Keratinocyte (primary cell): ENCODE data around the gene PRRT3. TPM values are rescaled to one million over a fixed set of nuclear protein-coding genes. Genes with fewer than 3 reads are reported as not detected.

ENCODE experiments used
- DNase-seq: peaks from one replicate; pipeline ENCODE4 v3.0.0-alpha.2; 2011; ENCODE audit warnings: low read depth, missing footprints, low spot score
- FAIRE-seq: peaks from 2 replicates; lab custom pipeline; 2011; peaks lifted over from hg19 to GRCh38; lab: Jason Lieb, UNC
- H2AFZ ChIP-seq: 2 replicates; pipeline ENCODE4 v1.6.0; 2012; ENCODE audit warnings: low read length, control low read depth, inconsistent platforms; ENCODE audit not compliant: control insufficient read depth
- H3K27ac ChIP-seq: 2 replicates; pipeline ENCODE4 v1.5.1; 2011; ENCODE audit warnings: low read length; ENCODE audit not compliant: control insufficient read depth, insufficient read depth
- H3K27me3 ChIP-seq: 3 replicates; pipeline ENCODE4 v1.6.0; 2011; ENCODE audit warnings: low read length; ENCODE audit not compliant: control insufficient read depth, insufficient read depth; ENCODE audit errors: extremely low read depth
- H3K36me3 ChIP-seq, 2 experiments: 2 replicates in 1 of 2; 3 replicates in 1 of 2; pipeline ENCODE4 v1.5.1; 2011; ENCODE audit warnings: low read length in 2 of 2, mild to moderate bottlenecking in 1 of 2; ENCODE audit not compliant: control insufficient read depth in 2 of 2, insufficient read depth in 2 of 2; ENCODE audit errors: extremely low read depth in 1 of 2
- H3K4me1 ChIP-seq: 3 replicates; pipeline ENCODE4 v1.5.1; 2011; ENCODE audit warnings: low read length; ENCODE audit not compliant: control insufficient read depth, insufficient read depth; ENCODE audit errors: extremely low read depth
- H3K4me2 ChIP-seq: 3 replicates; pipeline ENCODE4 v1.6.0; 2011; ENCODE audit warnings: low read depth, low read length; ENCODE audit not compliant: control insufficient read depth, insufficient read depth; ENCODE audit errors: extremely low read depth
- H3K4me3 ChIP-seq, 3 experiments: fragments of 200-600 bp in 1 of 3; sonication (generic) in 1 of 3; 2 replicates in 2 of 3; 3 replicates in 1 of 3; pipeline ENCODE4 v1.5.1; 2011 to 2016; ENCODE audit warnings: low read length in 3 of 3, mild to moderate bottlenecking in 3 of 3, control low read depth in 2 of 3, inconsistent platforms in 1 of 3, low read depth in 1 of 3, mixed read lengths in 1 of 3, mixed run types in 1 of 3, moderate library complexity in 1 of 3; ENCODE audit not compliant: control insufficient read depth in 2 of 3, insufficient read depth in 2 of 3; ENCODE audit errors: extremely low read depth in 1 of 3
- H3K79me2 ChIP-seq: 2 replicates; pipeline ENCODE4 v1.6.0; 2012; ENCODE audit warnings: low read length; ENCODE audit not compliant: control insufficient read depth, insufficient read depth
- H3K9ac ChIP-seq: 3 replicates; pipeline ENCODE4 v1.6.0; 2011; ENCODE audit warnings: low read length; ENCODE audit not compliant: control insufficient read depth, insufficient read depth; ENCODE audit errors: extremely low read depth
- H3K9me1 ChIP-seq: 3 replicates; pipeline ENCODE4 v1.6.0; 2011; ENCODE audit warnings: low read length; ENCODE audit not compliant: control insufficient read depth, insufficient read depth; ENCODE audit errors: extremely low read depth
- H3K9me3 ChIP-seq: 2 replicates; pipeline ENCODE4 v1.5.1; 2012; ENCODE audit warnings: low read depth, low read length; ENCODE audit not compliant: control insufficient read depth
- H4K20me1 ChIP-seq: 3 replicates; pipeline ENCODE4 v1.6.0; 2011; ENCODE audit warnings: low read length; ENCODE audit not compliant: control insufficient read depth, insufficient read depth; ENCODE audit errors: extremely low read depth
- CTCF ChIP-seq, 3 experiments: IDR thresholded peaks in 1 of 3; conservative IDR thresholded peaks in 1 of 3; optimal IDR thresholded peaks in 1 of 3; 2 replicates in 2 of 3; 3 replicates in 1 of 3; pipeline versions ENCODE3 to v1.5.1; 2011; ENCODE audit warnings: low read length in 3 of 3, mild to moderate bottlenecking in 3 of 3, moderate library complexity in 2 of 3, control low read depth in 1 of 3, inconsistent platforms in 1 of 3; ENCODE audit not compliant: insufficient read depth in 2 of 3; ENCODE audit errors: extremely low read depth in 1 of 3
- EZH2 ChIP-seq: IDR thresholded peaks from one replicate; pipeline ENCODE4 v1.6.1; 2012; ENCODE audit warnings: inconsistent platforms, mild to moderate bottlenecking, low read length, moderate library complexity
- dilution Hi-C: fragments of 300-500 bp; cut with MboI; formaldehyde crosslinking; loops from one replicate; pipeline ENCODE4 v1.7.0; 2020; ENCODE audit warnings: low sequenced_read_pairs; ENCODE audit not compliant: extremely low pct_ligation_motif_present
- polyA plus RNA-seq, 5 experiments: library from polyadenylated mRNA; depleted of rRNA in 3 of 5; stranded (reverse) in 3 of 5; stranded (forward) in 1 of 5; unstranded in 1 of 5; fragments of >200 nt; gene quantifications; 1 replicate in 1 of 5; 2 replicates in 3 of 5; 3 replicates in 1 of 5; pipeline versions ENCODE4 v1.2.1 to v1.2.3, GENCODE V29; 2011 to 2012; ENCODE audit warnings: missing spikeins in 2 of 5, low read depth in 1 of 5, low replicate concordance in 1 of 5

The PRRT3 gene
- polyA plus RNA-seq, 1 donor (not counting 4 experiments of a cell fraction or from before 2014, with no cell fraction given), result 0.22 TPM

GRCh38 chr3:9965200-9965875 lies 13.1 kb upstream of the PRRT3 start:
- Histone ChIP-seq H3K79me2 (no peaks in the 10 kb centered on the region), H3K36me3 (peaks cover 6% of the 10 kb centered on the region in 2 experiments), H3K4me2 (no peak overlapping the region), H2AFZ (no peak overlapping the region), H3K9me3 (no peaks in the 10 kb centered on the region), H3K9ac (no peak overlapping the region), H3K27ac (no peak overlapping the region), H3K9me1 (no peaks in the 10 kb centered on the region), H3K4me3 (no peak overlapping the region), H4K20me1 (no peaks in the 10 kb centered on the region), H3K4me1 (peaks cover 6% of the 10 kb centered on the region), H3K27me3 (no peaks in the 10 kb centered on the region)
- FAIRE-seq (no peak), DNase-seq (no peak)
- dilution Hi-C loops, result no loop called here
- no peak for TF ChIP-seq CTCF (optimal IDR thresholded peaks at IDR 0.05 in 1 of 3, IDR thresholded peaks at IDR 0.05 in 1 of 3, conservative IDR thresholded peaks at IDR 0.05 in 1 of 3; ENCODE audit: extremely low read depth in 1 of 3, insufficient read depth in 2 of 3, low read length in 3 of 3)
- TF ChIP-seq EZH2, result no peak

GRCh38 chr3:9957214-9957613 lies 5.0 kb upstream of the PRRT3 start:
- DNase-seq (no peak), FAIRE-seq (no peak)
- TF ChIP-seq EZH2 (no peak), CTCF (optimal IDR thresholded peaks at IDR 0.05 in 1 of 3, IDR thresholded peaks at IDR 0.05 in 1 of 3, conservative IDR thresholded peaks at IDR 0.05 in 1 of 3; ENCODE audit: extremely low read depth in 1 of 3, insufficient read depth in 2 of 3, low read length in 3 of 3) (no peak)
- H3K4me3 ChIP-seq, result no peak overlapping the region
- no peaks in the 10 kb centered on the region for H3K79me2 ChIP-seq
- dilution Hi-C loops, result no loop called here
- no peaks in the 10 kb centered on the region for H3K27me3 ChIP-seq
- H3K9me1 ChIP-seq, result no peaks in the 10 kb centered on the region
- no peak overlapping the region for H3K27ac ChIP-seq
- H3K4me2 ChIP-seq, result no peak overlapping the region
- no peaks in the 10 kb centered on the region for H3K4me1 ChIP-seq
- H2AFZ ChIP-seq, result no peak overlapping the region
- H4K20me1 ChIP-seq, result no peaks in the 10 kb centered on the region
- H3K9me3 ChIP-seq, result no peaks in the 10 kb centered on the region
- H3K9ac ChIP-seq, result no peak overlapping the region
- no peaks in the 10 kb centered on the region for H3K36me3 ChIP-seq
